Mucosa of rectum (tissue), 2 donors: ENCODE measurements around the gene C3orf80.

Source experiments
- H3K27ac ChIP-seq, 2 donors: one replicate each; pipeline ENCODE4 v1.7.0; 2013; ENCODE audit warnings: inconsistent platforms in 2 of 2, low read depth in 2 of 2, low read length in 2 of 2
- H3K27me3 ChIP-seq, 2 donors: one replicate each; pipeline ENCODE4 v1.7.0; 2013; ENCODE audit warnings: low read length in 2 of 2; ENCODE audit not compliant: control insufficient read depth in 2 of 2, insufficient read depth in 2 of 2
- H3K36me3 ChIP-seq, 2 donors: one replicate each; pipeline ENCODE4 v1.7.0; 2013; ENCODE audit warnings: low read length in 2 of 2; ENCODE audit not compliant: control insufficient read depth in 2 of 2, insufficient read depth in 2 of 2
- H3K4me1 ChIP-seq, 2 donors: one replicate each; pipeline ENCODE4 v1.7.0; 2013; ENCODE audit warnings: low read length in 2 of 2, mild to moderate bottlenecking in 1 of 2; ENCODE audit not compliant: control insufficient read depth in 2 of 2, insufficient read depth in 2 of 2
- H3K4me3 ChIP-seq, 2 donors: one replicate each; pipeline ENCODE4 v1.7.0; 2013; ENCODE audit warnings: low read length in 2 of 2
- H3K9ac ChIP-seq, 2 donors: one replicate each; pipeline ENCODE4 v1.7.0; 2013; ENCODE audit warnings: low read length in 2 of 2, low read depth in 1 of 2, mild to moderate bottlenecking in 1 of 2
- H3K9me3 ChIP-seq, 2 donors: one replicate each; pipeline ENCODE4 v1.7.0; 2013; ENCODE audit warnings: low read length in 2 of 2; ENCODE audit not compliant: control insufficient read depth in 2 of 2
- donor health status: healthy.
- donor health status: Normal muscosa, but diverticular disease.

Gene C3orf80

GRCh38 chr3:160210799-160211221 is 14.4 kb upstream of the C3orf80 start:
- no peaks in the 10 kb centered on the region for H3K4me1 ChIP-seq
- no peak overlapping the region for H3K9ac ChIP-seq
- H3K4me3 ChIP-seq = no peak overlapping the region
- H3K27ac ChIP-seq = no peak overlapping the region
- H3K27me3 ChIP-seq = no peaks in the 10 kb centered on the region
- H3K9me3 ChIP-seq = no peaks in the 10 kb centered on the region
- no peaks in the 10 kb centered on the region for H3K36me3 ChIP-seq

- H3K27ac ChIP-seq = no peak overlapping the region
- no peaks in the 10 kb centered on the region for H3K4me1 ChIP-seq
- H3K36me3 ChIP-seq = no peaks in the 10 kb centered on the region
- H3K9ac ChIP-seq = no peak overlapping the region
- no peak overlapping the region for H3K4me3 ChIP-seq
- no peaks in the 10 kb centered on the region for H3K9me3 ChIP-seq
- H3K27me3 ChIP-seq = no peaks in the 10 kb centered on the region
These were observed 12.0 kb upstream of the C3orf80 start for GRCh38 chr3:160213191-160213590.

GRCh38 chr3:160217675-160218074 is 7.5 kb upstream of the C3orf80 start:
- no peak overlapping the region for H3K9ac ChIP-seq
- no peak overlapping the region for H3K4me3 ChIP-seq
- no peak overlapping the region for H3K27ac ChIP-seq
- H3K9me3 ChIP-seq = no peaks in the 10 kb centered on the region
- no peaks in the 10 kb centered on the region for H3K27me3 ChIP-seq
- no peaks in the 10 kb centered on the region for H3K36me3 ChIP-seq
- H3K4me1 ChIP-seq = no peaks in the 10 kb centered on the region

- Histone ChIP-seq H3K9ac (no peak overlapping the region), H3K4me3 (no peak overlapping the region), H3K27ac (no peak overlapping the region), H3K9me3 (no peaks in the 10 kb centered on the region), H3K4me1 (no peaks in the 10 kb centered on the region), H3K36me3 (no peaks in the 10 kb centered on the region), H3K27me3 (no peaks in the 10 kb centered on the region)
These were observed 7.1 kb upstream of the C3orf80 start for GRCh38 chr3:160218136-160218535.

GRCh38 chr3:160220038-160220437 is 5.2 kb upstream of the C3orf80 start:
- no peaks in the 10 kb centered on the region for H3K36me3 ChIP-seq
- no peak overlapping the region for H3K4me3 ChIP-seq
- H3K27ac ChIP-seq = no peak overlapping the region
- no peak overlapping the region for H3K9ac ChIP-seq
- peaks cover 0 to 2% of the 10 kb centered on the region in 2 donors for H3K4me1 ChIP-seq
- no peaks in the 10 kb centered on the region for H3K9me3 ChIP-seq
- H3K27me3 ChIP-seq = peaks cover 2 to 4% of the 10 kb centered on the region in 2 donors

GRCh38 chr3:160221019-160221418 is 4.2 kb upstream of the C3orf80 start:
- Histone ChIP-seq H3K4me1 (peaks cover 3 to 9% of the 10 kb centered on the region in 2 donors), H3K9ac (no peak overlapping the region), H3K4me3 (no peak overlapping the region), H3K36me3 (no peaks in the 10 kb centered on the region), H3K27me3 (peaks cover 2 to 7% of the 10 kb centered on the region in 2 donors), H3K9me3 (no peaks in the 10 kb centered on the region), H3K27ac (no peak overlapping the region)

- Histone ChIP-seq H3K9ac (no peak overlapping the region), H3K9me3 (no peaks in the 10 kb centered on the region), H3K27ac (no peak overlapping the region), H3K36me3 (no peaks in the 10 kb centered on the region), H3K27me3 (peaks cover 14 to 22% of the 10 kb centered on the region in 2 donors), H3K4me1 (peaks cover 12 to 18% of the 10 kb centered on the region in 2 donors), H3K4me3 (peak overlapping the region in 1 of 2 donors; percentile 71)
These were observed 966 bp upstream of the C3orf80 start for GRCh38 chr3:160224256-160224655.

- H3K27me3 ChIP-seq = peaks cover 14 to 22% of the 10 kb centered on the region in 2 donors
- H3K9ac ChIP-seq = no peak overlapping the region
- H3K4me3 ChIP-seq = peak overlapping the region; percentile 69 to 71
- H3K4me1 ChIP-seq = peaks cover 12 to 18% of the 10 kb centered on the region in 2 donors
- no peak overlapping the region for H3K27ac ChIP-seq
- no peaks in the 10 kb centered on the region for H3K36me3 ChIP-seq
- no peaks in the 10 kb centered on the region for H3K9me3 ChIP-seq
These were observed 429 bp upstream of the C3orf80 start for GRCh38 chr3:160224811-160225175.

GRCh38 chr3:160226026-160226907 is 1.0 kb downstream of the C3orf80 start:
- Histone ChIP-seq H3K27ac (no peak overlapping the region), H3K4me1 (peaks cover 12 to 18% of the 10 kb centered on the region in 2 donors), H3K4me3 (peak overlapping the region; percentile 69 to 71), H3K27me3 (peaks cover 14 to 23% of the 10 kb centered on the region in 2 donors), H3K9ac (peak overlapping the region in 1 of 2 donors; percentile 32), H3K36me3 (no peaks in the 10 kb centered on the region), H3K9me3 (no peaks in the 10 kb centered on the region)

GRCh38 chr3:160227419-160227818 is 2.2 kb downstream of the C3orf80 start:
- peaks cover 14 to 25% of the 10 kb centered on the region in 2 donors for H3K27me3 ChIP-seq
- H3K36me3 ChIP-seq = no peaks in the 10 kb centered on the region
- H3K4me1 ChIP-seq = peaks cover 12 to 18% of the 10 kb centered on the region in 2 donors
- no peak overlapping the region for H3K27ac ChIP-seq
- H3K4me3 ChIP-seq = no peak overlapping the region
- H3K9me3 ChIP-seq = no peaks in the 10 kb centered on the region
- no peak overlapping the region for H3K9ac ChIP-seq
